Hepatocyte (in vitro differentiated cells): Measurements from ENCODE around the gene THSD4.

Experiments used
- EZH2 ChIP-seq: fragments of 200-600 bp; sonication (generic); IDR thresholded peaks from 2 replicates; pipeline ENCODE4 v1.6.1; 2016; ENCODE audit warnings: antibody characterized with exemption, mild to moderate bottlenecking, borderline replicate concordance
- EZH2phosphoT487 ChIP-seq: fragments of 200-600 bp; sonication (generic); IDR thresholded peaks from one replicate; pipeline ENCODE4 v1.6.1; 2018; ENCODE audit warnings: antibody characterized with exemption, mild to moderate bottlenecking, low read depth, moderate library complexity; ENCODE audit not compliant: unreplicated experiment, severe bottlenecking
- TF ChIP-seq, protein P1 (sequence below): fragments of 200-600 bp; sonication (generic); IDR thresholded peaks from 2 replicates; pipeline ENCODE4 v1.5.1; 2016; ENCODE audit warnings: antibody characterized with exemption, mild to moderate bottlenecking; ENCODE audit not compliant: poor library complexity

DNA sequence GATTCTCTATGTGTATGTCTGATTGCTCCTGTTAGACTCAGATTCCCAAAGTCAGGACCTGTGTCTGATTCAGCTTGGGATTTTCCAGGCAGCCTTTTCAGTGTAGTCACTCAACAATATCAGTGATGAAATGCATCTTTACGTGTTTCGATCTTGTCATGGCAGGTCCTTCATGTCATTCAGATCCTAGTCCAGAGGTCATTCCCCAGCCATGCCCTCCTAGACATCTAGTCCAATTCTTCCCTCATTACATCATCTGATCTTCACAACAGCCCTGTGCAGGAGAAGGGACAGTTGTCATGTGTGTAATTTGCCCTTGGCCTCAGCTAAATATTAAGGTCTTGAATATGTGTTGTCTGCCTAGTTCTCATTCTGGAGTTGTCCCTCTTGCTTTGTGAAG, 541.9 kb downstream of the THSD4 start:
- TF ChIP-seq, protein P1, sequence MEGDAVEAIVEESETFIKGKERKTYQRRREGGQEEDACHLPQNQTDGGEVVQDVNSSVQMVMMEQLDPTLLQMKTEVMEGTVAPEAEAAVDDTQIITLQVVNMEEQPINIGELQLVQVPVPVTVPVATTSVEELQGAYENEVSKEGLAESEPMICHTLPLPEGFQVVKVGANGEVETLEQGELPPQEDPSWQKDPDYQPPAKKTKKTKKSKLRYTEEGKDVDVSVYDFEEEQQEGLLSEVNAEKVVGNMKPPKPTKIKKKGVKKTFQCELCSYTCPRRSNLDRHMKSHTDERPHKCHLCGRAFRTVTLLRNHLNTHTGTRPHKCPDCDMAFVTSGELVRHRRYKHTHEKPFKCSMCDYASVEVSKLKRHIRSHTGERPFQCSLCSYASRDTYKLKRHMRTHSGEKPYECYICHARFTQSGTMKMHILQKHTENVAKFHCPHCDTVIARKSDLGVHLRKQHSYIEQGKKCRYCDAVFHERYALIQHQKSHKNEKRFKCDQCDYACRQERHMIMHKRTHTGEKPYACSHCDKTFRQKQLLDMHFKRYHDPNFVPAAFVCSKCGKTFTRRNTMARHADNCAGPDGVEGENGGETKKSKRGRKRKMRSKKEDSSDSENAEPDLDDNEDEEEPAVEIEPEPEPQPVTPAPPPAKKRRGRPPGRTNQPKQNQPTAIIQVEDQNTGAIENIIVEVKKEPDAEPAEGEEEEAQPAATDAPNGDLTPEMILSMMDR = no peak
- TF ChIP-seq EZH2phosphoT487 (no peak), EZH2 (no peak)
